KMS-11 (cell line): Measurements from ENCODE around the gene FRYL.

ENCODE experiments used
- H2AFZ ChIP-seq: fragments of 200-600 bp; sonication (generic); 2 replicates; pipeline ENCODE4 v1.6.1; 2016; ENCODE audit warnings: antibody characterized with exemption, mixed run types, low read depth
- H3K27ac ChIP-seq: fragments of 200-600 bp; sonication (generic); 2 replicates; pipeline ENCODE4 v1.6.1; 2016; ENCODE audit warnings: mild to moderate bottlenecking, mixed run types
- H3K27me3 ChIP-seq: fragments of 200-600 bp; sonication (generic); 2 replicates; pipeline ENCODE4 v1.6.1; 2017; ENCODE audit warnings: mild to moderate bottlenecking, low read depth, mixed run types, moderate library complexity; ENCODE audit not compliant: insufficient read depth
- H3K36me3 ChIP-seq: fragments of 200-600 bp; sonication (generic); 2 replicates; pipeline ENCODE4 v1.6.1; 2017; ENCODE audit warnings: mild to moderate bottlenecking, mixed run types; ENCODE audit not compliant: insufficient read depth
- H3K4me1 ChIP-seq: fragments of 200-600 bp; sonication (generic); 2 replicates; pipeline ENCODE4 v1.6.1; 2016; ENCODE audit warnings: mild to moderate bottlenecking, low read depth, mixed run types; ENCODE audit not compliant: poor library complexity, severe bottlenecking
- H3K4me2 ChIP-seq: fragments of 200-600 bp; sonication (generic); 2 replicates; pipeline ENCODE4 v1.7.0; 2016; ENCODE audit warnings: mild to moderate bottlenecking, mixed run types
- H3K4me3 ChIP-seq: fragments of 200-600 bp; sonication (generic); IDR thresholded peaks from 2 replicates; pipeline ENCODE4 v1.6.1; 2017; ENCODE audit warnings: low read depth, low read length, mixed read lengths; ENCODE audit not compliant: insufficient read depth
- H3K79me2 ChIP-seq: fragments of 200-600 bp; sonication (generic); 2 replicates; pipeline ENCODE4 v1.6.1; 2016; ENCODE audit warnings: low read depth, mixed run types; ENCODE audit not compliant: insufficient read depth
- H3K9ac ChIP-seq: fragments of 200-600 bp; sonication (generic); 2 replicates; pipeline ENCODE4 v1.6.1; 2016; ENCODE audit warnings: mild to moderate bottlenecking, mixed run types
- H4K20me1 ChIP-seq: fragments of 200-600 bp; sonication (generic); 2 replicates; pipeline ENCODE4 v1.6.1; 2016; ENCODE audit warnings: mild to moderate bottlenecking, mixed run types; ENCODE audit not compliant: insufficient read depth
- TF ChIP-seq, protein P1 (sequence below): fragments of 200-600 bp; sonication (generic); conservative IDR thresholded peaks from 2 replicates; pipeline ENCODE4 v1.6.1; 2017; ENCODE audit warnings: low read depth, mild to moderate bottlenecking, antibody characterized with exemption, low read length, moderate library complexity, mixed read lengths

Gene FRYL

DNA sequence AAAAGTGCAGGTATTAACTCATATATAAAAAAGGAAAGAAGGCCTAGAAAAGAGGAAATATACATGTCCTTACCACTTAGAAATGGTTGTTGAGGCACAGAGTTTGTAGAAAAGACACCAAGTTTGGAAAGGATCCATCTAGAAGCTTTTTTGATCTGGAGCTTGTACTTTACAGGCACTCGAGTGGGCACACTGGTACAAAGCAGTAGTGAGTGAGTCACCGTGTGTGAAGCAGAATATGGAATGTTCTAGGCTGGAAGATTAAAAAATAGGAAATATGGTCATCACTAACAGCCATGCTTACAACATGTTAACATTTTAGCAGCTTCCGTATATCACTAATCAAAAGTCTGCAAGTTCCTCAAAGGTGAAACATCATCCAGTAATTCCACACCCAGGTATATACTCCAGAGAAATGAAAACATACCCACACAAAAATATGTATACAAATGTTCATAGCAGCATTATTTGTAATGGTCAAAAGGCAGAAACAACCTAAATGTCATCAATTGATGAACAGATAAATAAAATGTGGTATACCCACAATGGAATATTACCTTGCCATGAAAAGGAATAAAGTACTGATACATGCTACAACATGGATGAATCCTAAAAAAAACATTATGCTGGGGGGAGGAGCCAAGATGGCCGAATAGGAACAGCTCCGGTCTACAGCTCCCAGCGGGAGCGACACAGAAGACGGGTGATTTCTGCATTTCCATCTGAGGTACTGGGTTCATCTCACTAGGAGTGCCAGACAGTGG lies 69.5 kb downstream of the FRYL start:
- Histone ChIP-seq H3K36me3 (no peaks in the 10 kb centered on the region), H3K79me2 (peaks cover 14% of the 10 kb centered on the region), H4K20me1 (no peaks in the 10 kb centered on the region), H3K27me3 (no peaks in the 10 kb centered on the region), H2AFZ (no peak overlapping the region), H3K4me1 (peaks cover 5% of the 10 kb centered on the region), H3K4me3 (no peak overlapping the region), H3K27ac (no peak overlapping the region), H3K4me2 (no peak overlapping the region), H3K9ac (no peak overlapping the region)
- TF ChIP-seq, protein P1, sequence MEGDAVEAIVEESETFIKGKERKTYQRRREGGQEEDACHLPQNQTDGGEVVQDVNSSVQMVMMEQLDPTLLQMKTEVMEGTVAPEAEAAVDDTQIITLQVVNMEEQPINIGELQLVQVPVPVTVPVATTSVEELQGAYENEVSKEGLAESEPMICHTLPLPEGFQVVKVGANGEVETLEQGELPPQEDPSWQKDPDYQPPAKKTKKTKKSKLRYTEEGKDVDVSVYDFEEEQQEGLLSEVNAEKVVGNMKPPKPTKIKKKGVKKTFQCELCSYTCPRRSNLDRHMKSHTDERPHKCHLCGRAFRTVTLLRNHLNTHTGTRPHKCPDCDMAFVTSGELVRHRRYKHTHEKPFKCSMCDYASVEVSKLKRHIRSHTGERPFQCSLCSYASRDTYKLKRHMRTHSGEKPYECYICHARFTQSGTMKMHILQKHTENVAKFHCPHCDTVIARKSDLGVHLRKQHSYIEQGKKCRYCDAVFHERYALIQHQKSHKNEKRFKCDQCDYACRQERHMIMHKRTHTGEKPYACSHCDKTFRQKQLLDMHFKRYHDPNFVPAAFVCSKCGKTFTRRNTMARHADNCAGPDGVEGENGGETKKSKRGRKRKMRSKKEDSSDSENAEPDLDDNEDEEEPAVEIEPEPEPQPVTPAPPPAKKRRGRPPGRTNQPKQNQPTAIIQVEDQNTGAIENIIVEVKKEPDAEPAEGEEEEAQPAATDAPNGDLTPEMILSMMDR: no peak

GRCh38 chr4:48709901-48710300 lies 70.2 kb downstream of the FRYL start:
- no peaks in the 10 kb centered on the region for H4K20me1 ChIP-seq
- peaks cover 5% of the 10 kb centered on the region for H3K4me1 ChIP-seq
- TF ChIP-seq, protein P1: no peak
- no peaks in the 10 kb centered on the region for H3K27me3 ChIP-seq
- no peak overlapping the region for H2AFZ ChIP-seq
- no peak overlapping the region for H3K27ac ChIP-seq
- H3K36me3 ChIP-seq: no peaks in the 10 kb centered on the region
- H3K9ac ChIP-seq: no peak overlapping the region
- H3K4me3 ChIP-seq: no peak overlapping the region
- H3K4me2 ChIP-seq: no peak overlapping the region
- H3K79me2 ChIP-seq: peaks cover 18% of the 10 kb centered on the region

GRCh38 chr4:48708610-48709009 lies 71.5 kb downstream of the FRYL start:
- Histone ChIP-seq H3K79me2 (peaks cover 29% of the 10 kb centered on the region), H3K36me3 (no peaks in the 10 kb centered on the region), H4K20me1 (no peaks in the 10 kb centered on the region)

DNA sequence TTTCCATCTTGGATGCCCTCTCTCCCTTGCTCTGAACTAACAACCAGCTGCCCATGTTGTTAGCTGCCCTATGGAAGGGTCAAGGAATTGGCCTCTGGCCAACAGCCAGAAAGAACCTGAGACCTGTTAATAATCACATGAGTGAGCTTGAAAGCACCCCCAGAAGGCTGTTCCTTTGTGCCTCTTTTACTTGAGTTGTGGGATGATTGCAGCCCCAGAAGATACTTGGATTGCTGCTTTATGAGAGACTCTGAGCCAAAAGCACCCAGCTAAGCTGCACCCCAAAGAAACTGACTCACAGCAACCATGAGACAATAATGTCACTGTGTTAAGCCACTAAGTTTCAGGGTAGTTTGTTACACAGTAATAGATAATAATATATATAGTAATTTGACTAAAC lies 73.3 kb downstream of the FRYL start:
- no peak overlapping the region for H3K4me3 ChIP-seq
- peaks cover 33% of the 10 kb centered on the region for H3K79me2 ChIP-seq
- no peak overlapping the region for H3K27ac ChIP-seq
- peaks cover 8% of the 10 kb centered on the region for H3K4me1 ChIP-seq
- no peaks in the 10 kb centered on the region for H4K20me1 ChIP-seq
- no peaks in the 10 kb centered on the region for H3K36me3 ChIP-seq
- H3K9ac ChIP-seq: no peak overlapping the region
- H2AFZ ChIP-seq: no peak overlapping the region
- H3K4me2 ChIP-seq: no peak overlapping the region
- TF ChIP-seq, protein P1: no peak
- no peaks in the 10 kb centered on the region for H3K27me3 ChIP-seq

More at GRCh38 chr4:48708610-48709009, 71.5 kb downstream of the FRYL start:
- H3K4me1 ChIP-seq: peaks cover 5% of the 10 kb centered on the region
- H3K4me3 ChIP-seq: no peak overlapping the region
- H2AFZ ChIP-seq: no peak overlapping the region
- H3K27me3 ChIP-seq: no peaks in the 10 kb centered on the region
- no peak overlapping the region for H3K4me2 ChIP-seq
- H3K27ac ChIP-seq: no peak overlapping the region
- no peak overlapping the region for H3K9ac ChIP-seq
- TF ChIP-seq, protein P1: no peak
